ENCODE data around the gene ACADL. TPM values are rescaled to one million over a fixed set of nuclear protein-coding genes. Genes with fewer than 3 reads are reported as not detected.

The ACADL gene
- total RNA-seq, 1 experiment from 2014 or later = 1.3 TPM

- no TSS peak for BruUV-seq (replicated peaks)
- Mint-ChIP-seq H3K9me3 (ENCODE audit: low read depth, unreplicated experiment) (no peaks in the 10 kb centered on the region), H3K36me3 (ENCODE audit: insufficient read depth, unreplicated experiment) (no peaks in the 10 kb centered on the region), H3K27me3 (ENCODE audit: unreplicated experiment) (no peaks in the 10 kb centered on the region), H3K27ac (ENCODE audit: unreplicated experiment) (no peak overlapping the region), H3K4me1 (ENCODE audit: low read depth, unreplicated experiment) (no peaks in the 10 kb centered on the region), H3K4me3 (ENCODE audit: low read depth, unreplicated experiment) (no peak overlapping the region)
- no peak for TF ChIP-seq CTCF (IDR thresholded peaks at IDR 0.05; ENCODE audit: unreplicated experiment)
- CTCF ChIA-PET = no interaction called here
- intact Hi-C loops (cut with micrococcal nuclease; ENCODE audit: unreplicated experiment) = no loop called here
- no peak for DNase-seq
Observed at GRCh38 chr2:210252699-210253606, 27.7 kb upstream of the ACADL start.

- DNase-seq = no peak
- no peaks in the 10 kb centered on the region for H3K27me3 Mint-ChIP-seq (ENCODE audit: unreplicated experiment)
- H3K4me1 Mint-ChIP-seq (ENCODE audit: low read depth, unreplicated experiment) = no peaks in the 10 kb centered on the region
- H3K27ac Mint-ChIP-seq (ENCODE audit: unreplicated experiment) = no peak overlapping the region
- no peak overlapping the region for H3K4me3 Mint-ChIP-seq (ENCODE audit: low read depth, unreplicated experiment)
- H3K36me3 Mint-ChIP-seq (ENCODE audit: insufficient read depth, unreplicated experiment) = no peaks in the 10 kb centered on the region
- no peaks in the 10 kb centered on the region for H3K9me3 Mint-ChIP-seq (ENCODE audit: low read depth, unreplicated experiment)
- TF ChIP-seq CTCF (IDR thresholded peaks at IDR 0.05; ENCODE audit: unreplicated experiment) = no peak
- intact Hi-C loops (cut with micrococcal nuclease; ENCODE audit: unreplicated experiment) = no loop called here
- BruUV-seq (replicated peaks) = no TSS peak
- CTCF ChIA-PET = no interaction called here
Observed at GRCh38 chr2:210250622-210251021, 25.4 kb upstream of the ACADL start.

GRCh38 chr2:210233487-210233886 lies 8.2 kb upstream of the ACADL start:
- TF ChIP-seq CTCF (IDR thresholded peaks at IDR 0.05; ENCODE audit: unreplicated experiment) = no peak
- intact Hi-C loops (cut with micrococcal nuclease; ENCODE audit: unreplicated experiment) = no loop called here
- Mint-ChIP-seq H3K36me3 (ENCODE audit: insufficient read depth, unreplicated experiment) (no peaks in the 10 kb centered on the region), H3K27ac (ENCODE audit: unreplicated experiment) (no peak overlapping the region), H3K4me1 (ENCODE audit: low read depth, unreplicated experiment) (no peaks in the 10 kb centered on the region), H3K4me3 (ENCODE audit: low read depth, unreplicated experiment) (no peak overlapping the region), H3K27me3 (ENCODE audit: unreplicated experiment) (no peaks in the 10 kb centered on the region), H3K9me3 (ENCODE audit: low read depth, unreplicated experiment) (no peaks in the 10 kb centered on the region)
- BruUV-seq (replicated peaks) = no TSS peak
- CTCF ChIA-PET = no interaction called here
- DNase-seq = no peak

GRCh38 chr2:210230984-210231383 lies 5.7 kb upstream of the ACADL start:
- Mint-ChIP-seq H3K9me3 (ENCODE audit: low read depth, unreplicated experiment) (no peaks in the 10 kb centered on the region), H3K27ac (ENCODE audit: unreplicated experiment) (no peak overlapping the region), H3K4me1 (ENCODE audit: low read depth, unreplicated experiment) (no peaks in the 10 kb centered on the region), H3K36me3 (ENCODE audit: insufficient read depth, unreplicated experiment) (no peaks in the 10 kb centered on the region), H3K27me3 (ENCODE audit: unreplicated experiment) (no peaks in the 10 kb centered on the region), H3K4me3 (ENCODE audit: low read depth, unreplicated experiment) (no peak overlapping the region)
- intact Hi-C loops (cut with micrococcal nuclease; ENCODE audit: unreplicated experiment) = no loop called here
- TF ChIP-seq CTCF (IDR thresholded peaks at IDR 0.05; ENCODE audit: unreplicated experiment) = no peak
- no peak for DNase-seq
- BruUV-seq (replicated peaks) = no TSS peak
- CTCF ChIA-PET = no interaction called here
